Measurements from ENCODE around the gene EML2.
A peak's percentile ranks its signal among the peaks of the same experiment; 100 is the strongest.
"Not testable (repeated sequence)": the region's sequence is repeated elsewhere in the genome, so short reads cannot be mapped to it uniquely, and the experiment has no call there.

The EML2 gene

DNA sequence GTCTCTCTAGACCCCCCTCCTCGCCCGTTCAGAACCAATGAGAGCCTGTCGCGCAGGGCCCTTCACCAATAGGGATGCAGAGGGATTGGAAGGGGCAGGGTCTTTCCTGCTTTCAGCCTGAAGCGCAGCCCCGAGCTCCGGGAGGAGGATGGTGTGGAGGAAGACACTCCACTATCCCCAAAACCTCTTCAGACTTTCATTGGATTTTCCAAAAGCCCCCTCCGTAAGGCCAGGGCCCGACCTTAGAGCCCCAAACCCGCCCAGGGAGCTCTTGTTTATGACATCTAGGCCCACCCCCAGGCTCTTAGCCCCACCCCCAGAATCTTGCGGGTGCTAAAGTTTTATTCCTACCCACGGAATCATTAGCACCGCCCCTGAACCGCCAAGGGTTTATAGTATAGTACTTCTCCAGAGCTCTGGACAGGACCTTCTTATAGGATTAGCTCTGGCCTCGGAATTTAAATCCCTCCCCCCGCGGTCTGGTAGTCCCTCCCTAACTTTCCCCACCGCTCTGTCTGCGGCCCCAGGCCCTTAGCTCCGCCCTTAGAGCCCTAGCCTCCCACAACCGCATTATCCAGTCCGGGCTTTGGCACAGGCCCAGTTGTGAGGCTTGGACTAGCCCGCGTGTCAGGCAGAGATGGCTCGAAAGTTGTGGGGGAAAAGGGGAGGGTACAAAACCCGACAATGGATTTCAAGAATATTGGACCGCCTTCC is 6.6 kb upstream of the EML2 start:
- peak; percentile 89 for DNase-seq

DNA sequence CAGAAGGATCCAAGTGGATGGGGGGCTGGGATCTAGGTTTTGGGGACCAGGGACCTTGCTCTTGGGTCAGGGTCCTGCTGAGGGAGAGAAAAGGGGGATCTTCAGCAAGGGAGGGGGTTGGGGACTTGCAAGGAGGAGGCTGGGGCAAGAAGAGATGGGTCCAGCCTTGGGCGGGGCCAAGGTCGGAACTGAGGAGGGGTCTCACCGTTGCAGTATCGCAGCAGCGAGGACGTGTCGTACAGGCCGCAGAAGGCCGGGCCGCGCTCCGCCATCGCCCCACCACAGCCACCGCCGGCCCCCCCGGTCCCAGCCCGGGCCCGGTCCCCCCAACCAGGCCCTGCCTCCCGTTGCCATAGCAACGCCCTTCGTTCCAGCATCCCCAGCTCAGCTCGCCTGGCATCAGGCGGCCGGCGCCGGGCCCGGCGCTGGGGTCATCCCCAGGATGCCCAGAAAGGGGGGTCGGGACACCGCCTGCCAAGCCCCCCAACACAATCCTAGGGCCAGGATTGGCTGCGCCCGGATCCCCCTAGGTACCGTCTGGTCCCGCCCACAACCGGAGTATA is 6.0 kb upstream of the EML2 start:
- no peak for DNase-seq

- DNase-seq, result no peak
Observed at GRCh38 chr19:45643927-45644771, 5.0 kb upstream of the EML2 start.

GRCh38 chr19:45643024-45643926 is 4.1 kb upstream of the EML2 start:
- DNase-seq, result peak; percentile 98

GRCh38 chr19:45641274-45642105 is 2.3 kb upstream of the EML2 start:
- DNase-seq, result peak; percentile 96

DNA sequence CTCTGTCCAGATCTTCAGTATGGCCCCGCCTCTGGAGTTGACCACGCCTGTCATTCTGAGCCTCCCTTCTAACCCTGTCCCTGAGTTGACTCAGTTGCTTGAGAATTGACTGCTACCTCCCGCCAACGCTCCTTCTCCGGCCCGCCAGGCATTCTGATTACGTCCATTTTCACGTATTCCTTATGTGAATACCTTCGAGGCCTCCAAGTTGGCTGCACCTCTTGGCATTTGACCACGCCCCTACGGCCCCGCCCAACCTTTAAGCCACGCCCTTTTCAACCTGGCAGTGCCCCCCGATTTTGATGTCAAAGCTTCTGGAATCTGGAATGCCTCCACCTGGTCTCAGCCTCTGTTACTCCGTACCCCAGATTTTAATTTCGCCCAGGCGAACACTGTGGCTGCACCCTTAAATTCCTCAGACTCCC is 1.7 kb upstream of the EML2 start:
- peak; percentile 65 for DNase-seq

GRCh38 chr19:45637890-45638667 is 1.1 kb downstream of the EML2 start:
- no peak for DNase-seq

GRCh38 chr19:45636902-45637301 is 2.3 kb downstream of the EML2 start:
- DNase-seq, result no peak

- DNase-seq, result no peak
Observed at GRCh38 chr19:45636275-45636674, 2.9 kb downstream of the EML2 start.

- peak; percentile 71 for DNase-seq
Observed at GRCh38 chr19:45632468-45633196, 6.6 kb downstream of the EML2 start.

GRCh38 chr19:45630463-45630862 is 8.7 kb downstream of the EML2 start:
- peak; percentile 70 for DNase-seq

DNA sequence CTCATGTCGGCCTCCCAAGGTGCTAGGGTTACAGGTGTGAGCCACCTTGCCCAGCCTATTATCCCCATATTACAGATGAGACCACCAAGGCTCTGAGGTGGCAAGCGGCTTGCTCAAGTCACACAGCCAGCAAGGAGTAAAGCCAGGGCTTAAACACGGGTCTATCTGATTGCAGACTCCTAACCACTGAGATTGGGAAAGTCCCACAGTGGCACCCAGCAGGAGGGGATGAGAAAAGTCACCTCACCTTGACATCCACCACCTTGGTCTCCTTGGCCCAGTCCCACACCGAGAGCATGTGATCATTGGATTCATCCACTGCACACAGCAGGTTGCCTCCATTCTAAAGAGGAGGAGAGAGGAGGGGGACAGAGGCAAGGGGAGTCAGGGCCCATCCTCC is 9.5 kb downstream of the EML2 start:
- DNase-seq, result peak; percentile 19

DNA sequence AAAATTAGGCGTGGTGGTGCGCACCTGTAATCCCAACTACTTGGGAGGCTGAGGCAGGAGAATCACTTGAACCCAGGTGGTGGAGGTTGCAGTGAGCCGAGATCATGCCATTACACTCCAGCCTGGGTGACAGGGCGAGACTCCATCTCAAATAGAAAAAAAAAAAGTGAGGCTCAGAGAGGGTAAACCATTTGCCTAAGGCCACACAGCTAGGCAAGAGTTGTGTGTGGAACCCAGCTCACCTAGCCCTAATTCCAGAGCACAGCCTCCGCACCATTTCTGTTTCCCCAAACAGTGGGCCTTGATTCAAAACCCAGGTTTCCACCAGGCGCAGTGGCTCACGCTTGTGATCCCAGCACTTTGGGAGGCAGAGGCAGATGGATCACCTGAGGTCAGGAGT is 11.0 kb downstream of the EML2 start:
- not testable (repeated sequence) for DNase-seq

DNA sequence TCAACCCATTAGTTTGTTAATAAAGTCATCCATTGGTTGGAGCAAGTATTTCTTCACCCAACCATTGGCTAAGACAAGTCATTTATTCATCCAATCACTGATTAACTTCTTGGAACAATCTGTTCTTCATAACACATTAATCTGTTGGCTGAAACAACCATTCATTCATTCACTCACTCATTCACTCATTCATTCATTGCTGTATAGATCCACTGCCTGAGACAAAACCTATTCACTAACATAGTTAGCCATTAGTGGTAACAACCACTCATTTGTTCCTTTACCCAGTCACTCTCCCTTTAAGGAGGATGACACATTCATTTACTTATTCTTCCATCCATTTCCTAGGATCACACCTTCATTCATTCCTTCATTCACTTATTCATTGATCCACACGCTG is 15.2 kb downstream of the EML2 start:
- no peak for DNase-seq

DNA sequence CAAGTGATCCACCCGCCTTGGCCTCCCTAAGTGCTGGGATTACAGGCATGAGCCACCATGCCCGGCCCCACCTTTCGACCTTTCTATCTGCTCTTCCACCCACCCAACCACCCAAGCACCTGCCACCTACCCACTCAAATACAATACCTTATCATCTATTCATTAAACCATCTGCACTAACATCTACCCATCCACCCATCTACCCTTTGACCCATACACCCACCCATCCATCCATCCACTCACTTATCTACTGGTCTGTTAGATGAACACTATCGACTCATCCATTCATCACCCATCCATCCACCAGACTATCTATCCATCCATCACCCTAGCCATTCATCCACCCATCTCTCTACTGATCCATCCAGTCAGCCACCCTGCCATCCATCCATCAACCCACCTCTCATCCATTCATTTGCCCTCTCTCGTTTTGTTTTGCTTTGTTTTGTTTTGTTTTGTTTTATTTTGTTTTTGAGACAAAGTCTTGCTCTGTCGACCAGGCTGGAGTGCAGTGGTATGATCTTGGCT is 17.2 kb downstream of the EML2 start:
- DNase-seq, result no peak

- DNase-seq, result no peak
Observed at GRCh38 chr19:45621389-45621788, 17.8 kb downstream of the EML2 start.

DNA sequence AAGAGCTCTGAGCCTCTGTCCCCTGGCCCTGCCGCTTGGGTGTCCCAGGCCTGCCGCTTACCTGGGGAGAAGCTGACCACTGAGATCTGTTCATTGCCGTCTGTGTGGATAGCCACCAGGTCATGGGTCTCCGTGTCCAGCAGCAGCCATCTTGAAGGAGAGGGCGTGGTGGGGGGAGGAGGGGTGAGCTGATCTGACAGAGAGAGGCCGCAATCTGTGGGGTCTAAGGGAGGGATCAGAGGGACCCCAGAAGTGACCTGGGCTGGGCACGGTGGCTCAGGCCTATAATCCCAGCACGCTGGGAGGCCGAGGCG is 22.5 kb downstream of the EML2 start:
- no peak for DNase-seq

GRCh38 chr19:45615795-45616703 is 23.1 kb downstream of the EML2 start:
- peak; percentile 91 for DNase-seq

DNA sequence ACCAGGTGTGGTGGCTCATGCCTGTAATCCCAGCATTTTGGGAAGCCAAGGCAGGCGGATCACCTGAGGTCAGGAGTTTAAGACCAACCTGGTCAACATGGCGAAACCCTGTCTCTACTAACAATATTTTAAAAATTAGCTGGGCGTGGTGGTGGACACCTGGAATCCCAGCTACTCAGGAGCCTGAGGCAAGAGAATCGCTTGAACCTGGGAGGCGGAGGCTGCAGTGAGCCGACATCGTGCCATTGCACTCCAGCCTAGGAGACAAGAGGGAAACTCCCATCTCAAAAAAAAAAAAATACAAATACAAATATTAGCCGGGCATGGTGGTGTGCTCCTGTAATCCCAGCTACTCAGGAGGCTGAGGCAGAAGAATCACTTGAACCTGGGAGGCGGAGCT is 24.1 kb downstream of the EML2 start:
- DNase-seq, result not testable (repeated sequence)

All from activated CD4-positive, alpha-beta T cell treated with anti-CD3 and anti-CD28 coated beads, Interleukin-2, Interleukin-6, amounts not matched to agents 100 ng/mL and 50 ng/mL, durations not matched to agents 16 hours and 8 hours (primary cell).